Astrocyte (in vitro differentiated cells and primary cell): ENCODE data around the gene ANKRD9.

Source experiments
- EZH2 ChIP-seq: IDR thresholded peaks from 2 replicates; pipeline ENCODE4 v1.6.1; 2012; ENCODE audit warnings: mild to moderate bottlenecking, low read length, inconsistent platforms; ENCODE audit not compliant: insufficient read depth
- TF ChIP-seq, protein P1 (sequence below): IDR thresholded peaks from 2 replicates; pipeline ENCODE4 v1.5.1; 2011; ENCODE audit warnings: low read depth, mild to moderate bottlenecking, inconsistent platforms, low read length, moderate library complexity; ENCODE audit not compliant: insufficient read depth

DNA sequence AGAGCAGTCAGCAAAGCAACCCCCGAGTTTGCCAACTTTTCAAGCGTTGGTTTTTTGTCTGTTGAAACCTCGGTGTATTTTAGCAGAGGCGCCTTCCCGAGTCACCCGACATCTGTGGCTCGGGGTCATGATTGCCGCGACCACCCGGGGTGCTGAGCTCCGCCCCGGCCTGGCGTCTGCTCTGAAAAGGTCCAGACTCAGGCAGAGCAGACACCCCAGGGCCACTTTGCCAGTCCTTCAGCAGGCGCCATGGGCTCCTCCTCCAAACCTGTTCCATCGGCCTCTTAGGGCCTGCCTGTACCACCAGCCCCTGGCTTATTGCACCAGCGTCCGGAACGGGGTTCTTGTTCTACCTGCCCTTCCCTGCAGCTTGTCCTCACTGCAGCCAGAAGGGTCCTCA lies 19.1 kb downstream of the ANKRD9 start:
- TF ChIP-seq, protein P1, sequence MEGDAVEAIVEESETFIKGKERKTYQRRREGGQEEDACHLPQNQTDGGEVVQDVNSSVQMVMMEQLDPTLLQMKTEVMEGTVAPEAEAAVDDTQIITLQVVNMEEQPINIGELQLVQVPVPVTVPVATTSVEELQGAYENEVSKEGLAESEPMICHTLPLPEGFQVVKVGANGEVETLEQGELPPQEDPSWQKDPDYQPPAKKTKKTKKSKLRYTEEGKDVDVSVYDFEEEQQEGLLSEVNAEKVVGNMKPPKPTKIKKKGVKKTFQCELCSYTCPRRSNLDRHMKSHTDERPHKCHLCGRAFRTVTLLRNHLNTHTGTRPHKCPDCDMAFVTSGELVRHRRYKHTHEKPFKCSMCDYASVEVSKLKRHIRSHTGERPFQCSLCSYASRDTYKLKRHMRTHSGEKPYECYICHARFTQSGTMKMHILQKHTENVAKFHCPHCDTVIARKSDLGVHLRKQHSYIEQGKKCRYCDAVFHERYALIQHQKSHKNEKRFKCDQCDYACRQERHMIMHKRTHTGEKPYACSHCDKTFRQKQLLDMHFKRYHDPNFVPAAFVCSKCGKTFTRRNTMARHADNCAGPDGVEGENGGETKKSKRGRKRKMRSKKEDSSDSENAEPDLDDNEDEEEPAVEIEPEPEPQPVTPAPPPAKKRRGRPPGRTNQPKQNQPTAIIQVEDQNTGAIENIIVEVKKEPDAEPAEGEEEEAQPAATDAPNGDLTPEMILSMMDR, result no peak
- TF ChIP-seq EZH2, result no peak
